ENCODE measurements around the gene NFATC2. TPM values are rescaled to one million over a fixed set of nuclear protein-coding genes. Genes with fewer than 3 reads are reported as not detected.

NFATC2 gene
- total RNA-seq, 1 donor from 2014 or later: not detected

GRCh38 chr20:51437182-51437924 is 105.2 kb downstream of the NFATC2 start:
- DNase-seq (ENCODE audit: low read depth): no peak

- no peak for DNase-seq (ENCODE audit: low read depth)
Observed at GRCh38 chr20:51434580-51435247, 107.8 kb downstream of the NFATC2 start.

- DNase-seq (ENCODE audit: low read depth): no peak
Observed at GRCh38 chr20:51434026-51434425, 108.5 kb downstream of the NFATC2 start.

GRCh38 chr20:51432875-51433274 is 109.6 kb downstream of the NFATC2 start:
- DNase-seq (ENCODE audit: low read depth): no peak

GRCh38 chr20:51432251-51432784 is 110.2 kb downstream of the NFATC2 start:
- no peak for DNase-seq (ENCODE audit: low read depth)

- DNase-seq (ENCODE audit: low read depth): no peak
Observed at GRCh38 chr20:51431321-51431720, 111.2 kb downstream of the NFATC2 start.

- DNase-seq (ENCODE audit: low read depth): no peak
Observed at GRCh38 chr20:51430198-51430950, 112.1 kb downstream of the NFATC2 start.

- no peak for DNase-seq (ENCODE audit: low read depth)
Observed at GRCh38 chr20:51429696-51430095, 112.8 kb downstream of the NFATC2 start.

GRCh38 chr20:51429144-51429482 is 113.4 kb downstream of the NFATC2 start:
- no peak for DNase-seq (ENCODE audit: low read depth)

GRCh38 chr20:51428401-51429143 is 113.9 kb downstream of the NFATC2 start:
- no peak for DNase-seq (ENCODE audit: low read depth)

- DNase-seq (ENCODE audit: low read depth): no peak
Observed at GRCh38 chr20:51427651-51428291, 114.7 kb downstream of the NFATC2 start.

GRCh38 chr20:51426718-51427650 is 115.5 kb downstream of the NFATC2 start:
- no peak for DNase-seq (ENCODE audit: low read depth)

GRCh38 chr20:51425347-51426106 is 117.0 kb downstream of the NFATC2 start:
- DNase-seq (ENCODE audit: low read depth): no peak

GRCh38 chr20:51424270-51425117 is 118.0 kb downstream of the NFATC2 start:
- no peak for DNase-seq (ENCODE audit: low read depth)

GRCh38 chr20:51423810-51424209 is 118.7 kb downstream of the NFATC2 start:
- DNase-seq (ENCODE audit: low read depth): no peak

- no peak for DNase-seq (ENCODE audit: low read depth)
Observed at GRCh38 chr20:51423290-51423667, 119.2 kb downstream of the NFATC2 start.

- DNase-seq (ENCODE audit: low read depth): no peak
Observed at GRCh38 chr20:51422514-51423289, 119.8 kb downstream of the NFATC2 start.
